Occipital lobe (tissue), 2 donors: ENCODE data around the gene HDLBP. TPM values are rescaled to one million over a fixed set of nuclear protein-coding genes. Genes with fewer than 3 reads are reported as not detected.
"Not testable (repeated sequence)": the region's sequence is repeated elsewhere in the genome, so short reads cannot be mapped to it uniquely, and the experiment has no call there.

Source experiments
- DNase-seq: peaks from one replicate; lab custom pipeline; 2025; lab: John Stamatoyannopoulos, UW
- total RNA-seq: library from RNA; depleted of rRNA; stranded (reverse); fragments of >200 nt; gene quantifications from one replicate; pipeline ENCODE4 v1.2.3, GENCODE V29; 2014

Gene HDLBP
- total RNA-seq, 1 donor from 2014 or later = 138 TPM

DNA sequence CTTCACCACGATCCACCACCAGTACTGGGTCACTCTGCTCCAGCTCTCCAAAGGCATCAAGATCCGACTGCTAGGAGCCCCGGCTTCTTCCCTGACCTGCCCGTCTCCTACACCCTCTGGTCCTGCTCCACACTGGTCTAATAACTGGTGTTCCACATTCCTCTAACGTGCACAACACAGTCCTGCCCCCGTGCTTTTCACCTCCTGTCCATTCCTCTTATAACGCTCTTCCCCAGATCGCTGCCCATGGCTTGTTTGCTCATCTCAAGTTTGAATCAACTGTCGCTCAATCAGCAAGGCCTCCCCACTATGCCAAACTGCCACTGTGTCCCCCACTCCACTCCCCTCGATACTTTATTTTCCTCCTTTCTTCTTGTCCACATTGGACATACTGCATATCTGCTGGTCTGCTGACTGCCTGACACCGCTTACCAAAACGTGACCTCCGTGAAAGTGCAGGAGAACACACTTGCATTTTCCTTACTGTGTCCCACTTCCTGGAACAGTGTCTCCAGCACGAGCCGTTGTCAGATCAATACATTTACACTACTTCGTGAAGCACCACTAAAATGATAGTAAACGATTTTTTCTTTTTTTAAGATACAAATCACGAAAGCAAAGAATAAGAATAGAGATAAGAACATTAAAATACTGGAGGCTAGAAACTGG is 6.5 kb downstream of the HDLBP start:
- DNase-seq = no peak

GRCh38 chr2:241308267-241308666 is 7.2 kb downstream of the HDLBP start:
- DNase-seq = no peak

DNA sequence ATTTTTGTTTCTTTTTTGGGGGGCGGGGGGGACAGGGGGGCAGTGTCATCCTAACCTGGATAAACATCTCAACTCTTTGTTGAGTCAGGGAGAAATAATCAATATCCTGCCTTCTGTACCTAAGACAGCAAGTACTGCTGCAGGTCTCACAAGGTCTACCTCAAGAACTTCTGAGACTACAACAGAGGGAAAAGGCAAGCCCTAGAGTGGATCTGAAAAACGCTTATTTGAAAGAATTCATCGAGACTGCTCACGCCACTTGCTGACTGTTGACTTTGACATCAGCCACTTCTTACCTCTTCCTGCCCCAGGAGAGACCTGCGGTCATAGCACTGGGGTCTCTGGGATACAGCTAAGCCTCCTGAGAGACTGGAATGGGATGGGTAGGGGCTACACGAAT is 8.4 kb downstream of the HDLBP start:
- no peak for DNase-seq

DNA sequence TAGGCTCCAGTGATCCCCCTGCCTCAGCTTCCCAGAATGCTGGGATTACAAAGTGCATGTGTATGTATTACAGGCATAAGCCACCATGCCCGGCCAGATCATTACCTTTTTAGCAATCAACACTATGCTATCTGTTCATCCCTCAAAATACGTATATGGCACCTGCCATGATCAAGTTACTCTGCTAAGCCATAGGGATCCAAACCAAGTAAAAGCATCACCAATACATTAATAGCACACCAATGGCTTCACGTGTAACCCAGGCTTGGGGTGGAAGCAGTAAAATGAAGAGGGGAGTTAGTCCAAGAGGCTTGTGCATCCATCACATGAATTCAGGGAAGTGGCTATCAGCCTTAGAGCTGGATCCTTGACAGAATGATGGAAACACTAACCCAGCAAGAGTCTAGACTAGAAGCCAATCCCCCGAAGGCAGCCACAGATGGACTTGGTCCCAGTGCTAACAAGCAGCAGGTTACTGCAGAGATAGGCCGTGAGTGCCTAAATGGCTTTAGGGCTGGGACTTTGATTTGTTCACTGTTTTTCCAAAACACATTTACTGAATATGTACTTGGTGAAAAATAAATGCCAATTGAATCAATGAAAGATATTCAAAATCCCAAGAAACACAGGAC is 11.3 kb downstream of the HDLBP start:
- no peak for DNase-seq

DNA sequence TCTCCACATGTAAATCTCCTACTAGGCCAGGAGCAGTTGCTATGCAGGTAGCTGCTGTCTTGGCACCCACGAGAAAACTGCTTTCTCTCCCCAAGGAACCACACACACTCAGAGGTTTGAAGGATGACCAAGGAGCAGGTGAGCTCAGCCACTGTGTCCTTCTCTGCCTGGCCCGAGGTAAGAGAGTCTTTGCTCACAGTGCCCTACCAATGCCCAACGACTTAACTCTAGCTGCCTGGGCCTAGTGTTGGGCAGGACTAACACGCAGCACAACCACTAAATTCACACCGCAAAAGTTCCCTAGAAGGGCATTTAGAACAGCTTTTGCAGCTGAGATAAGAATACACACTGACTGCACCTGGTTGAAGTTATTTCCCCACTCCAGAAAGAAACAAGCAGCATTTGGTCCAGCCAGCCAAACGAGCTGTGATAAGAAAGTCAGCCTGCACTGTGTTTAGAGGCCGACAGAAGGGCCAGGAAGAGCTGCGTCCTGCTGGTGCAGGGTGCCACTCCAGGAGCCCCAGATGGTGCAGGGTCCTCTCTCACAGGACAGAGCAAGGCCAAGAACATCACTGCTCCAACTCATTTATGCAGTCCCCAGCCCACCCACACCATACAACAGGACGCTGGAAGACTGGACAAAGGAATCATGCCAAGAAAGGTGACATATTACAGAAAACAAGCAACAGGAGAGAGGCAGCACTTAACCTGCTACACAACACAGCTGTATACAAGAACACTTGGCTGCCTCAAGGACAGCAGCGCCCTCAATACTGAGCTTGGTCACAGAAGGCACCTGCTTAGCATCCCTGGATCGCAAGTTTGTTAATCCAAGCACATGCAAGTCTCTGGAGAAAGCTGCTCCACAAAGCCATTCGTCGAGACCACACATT is 12.5 kb downstream of the HDLBP start:
- no peak for DNase-seq

DNA sequence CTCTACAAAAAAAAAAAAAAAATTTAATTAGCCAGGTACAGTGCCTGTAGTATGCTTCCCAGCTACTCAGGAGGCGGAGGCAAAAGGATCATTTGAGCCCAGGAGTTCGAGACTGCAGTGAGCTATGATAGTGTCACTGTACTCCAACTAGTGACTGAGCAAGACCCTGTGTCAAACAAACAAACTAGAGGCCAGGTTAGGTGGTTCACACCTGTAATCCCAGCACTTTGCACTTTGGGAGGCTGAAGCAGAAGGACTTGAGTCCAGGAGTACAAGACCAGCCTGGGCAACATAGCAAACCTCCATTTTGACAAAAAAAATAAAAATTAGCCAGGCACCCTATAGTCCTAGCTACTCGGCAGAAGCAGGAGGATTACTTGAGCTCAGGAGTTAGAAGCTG is 13.4 kb downstream of the HDLBP start:
- no peak for DNase-seq

DNA sequence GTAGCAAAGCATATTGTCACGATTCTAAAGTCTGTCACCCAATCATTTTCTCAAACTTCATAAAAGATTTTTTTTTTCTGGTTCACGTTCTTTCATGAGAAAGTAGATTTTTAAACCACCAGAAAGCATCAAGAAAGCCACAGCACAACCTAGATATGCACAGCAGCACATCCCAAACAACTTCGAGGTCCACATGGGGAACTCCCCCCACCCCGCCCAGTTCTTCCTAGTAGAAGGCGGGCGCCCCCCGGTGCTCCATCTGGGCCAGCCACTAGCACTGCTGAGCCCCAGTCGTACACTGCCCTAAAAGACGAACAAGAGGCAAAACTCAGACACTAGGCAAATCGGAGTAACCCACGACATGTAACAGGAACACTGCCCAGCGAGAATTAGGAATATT is 15.5 kb downstream of the HDLBP start:
- DNase-seq = no peak

DNA sequence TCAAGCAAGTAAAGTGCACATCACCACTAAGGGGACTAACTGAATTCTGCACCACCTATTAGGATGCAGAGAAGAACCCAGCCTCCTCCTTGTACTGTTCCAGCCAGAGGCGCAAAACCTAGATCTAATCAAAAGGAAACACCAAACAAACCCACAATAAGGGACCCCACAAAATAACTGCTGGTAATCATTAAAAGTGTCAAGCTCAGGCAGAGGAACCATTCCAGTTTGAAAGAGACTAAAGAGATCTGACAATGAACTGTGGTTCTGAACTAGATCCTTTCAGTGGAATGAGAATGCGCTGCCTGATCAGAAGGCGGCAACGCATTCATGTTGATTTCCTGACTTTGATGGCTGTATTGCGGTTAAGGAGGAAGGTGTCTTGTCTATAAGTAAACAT is 16.8 kb downstream of the HDLBP start:
- DNase-seq = no peak

DNA sequence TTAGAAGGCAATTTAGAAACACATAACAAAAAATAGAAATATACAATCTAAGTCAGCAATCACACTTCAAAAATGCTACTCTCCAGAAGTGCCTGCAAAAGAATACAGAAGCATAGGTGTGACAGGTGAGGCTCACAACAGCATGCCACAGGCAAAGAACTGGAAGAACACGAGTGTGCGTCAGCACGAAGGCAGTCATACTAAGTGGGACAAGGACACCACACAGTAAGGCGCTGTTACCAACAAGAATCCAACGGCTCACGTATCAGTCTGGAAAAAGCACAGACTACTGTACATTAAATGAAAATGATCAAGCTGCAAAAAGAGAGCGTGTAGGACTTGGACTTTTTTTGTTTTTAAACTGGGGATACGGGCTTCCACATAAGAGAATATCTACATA is 18.7 kb downstream of the HDLBP start:
- no peak for DNase-seq

GRCh38 chr2:241295326-241296095 is 20.0 kb downstream of the HDLBP start:
- DNase-seq = no peak

DNA sequence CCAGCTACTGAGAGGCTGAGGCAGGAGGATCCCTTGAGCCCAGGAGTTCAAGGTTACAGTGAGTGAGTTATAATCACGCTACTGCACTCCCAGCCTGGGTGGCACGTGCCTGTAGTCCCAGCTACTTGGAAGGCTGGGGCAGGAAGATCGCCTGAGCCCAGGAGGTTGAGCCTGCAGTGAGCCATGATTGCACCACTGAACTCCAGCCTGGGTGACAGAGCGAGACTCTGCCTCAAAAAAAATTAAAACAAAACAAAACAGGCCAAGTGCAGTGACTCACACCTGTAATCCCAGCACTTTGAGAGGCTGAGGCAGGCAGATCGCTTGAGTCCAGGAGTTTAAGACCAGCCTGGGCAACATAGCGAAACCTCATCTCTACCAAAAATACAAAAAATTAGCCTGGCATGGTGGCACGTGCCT is 22.1 kb downstream of the HDLBP start:
- DNase-seq = not testable (repeated sequence)

DNA sequence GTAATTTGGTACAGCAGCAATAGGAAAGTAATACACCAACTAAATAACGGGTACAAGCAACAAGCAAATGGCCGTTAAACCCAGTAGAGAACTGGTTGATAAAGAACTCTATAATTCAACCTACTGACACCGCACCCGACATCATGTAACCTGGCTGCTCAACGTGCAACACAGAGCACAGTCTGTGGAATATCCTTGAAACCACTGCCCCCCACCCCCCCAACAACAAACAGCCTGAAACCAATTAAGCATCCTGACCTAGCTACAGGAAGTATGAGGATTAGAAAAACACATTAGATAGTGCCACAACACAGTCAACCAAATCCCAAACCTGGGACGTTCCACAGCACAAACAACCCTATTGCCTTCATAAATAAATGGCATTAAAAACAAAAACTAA is 23.5 kb downstream of the HDLBP start:
- DNase-seq = no peak

GRCh38 chr2:241291153-241291552 is 24.3 kb downstream of the HDLBP start:
- no peak for DNase-seq

GRCh38 chr2:241289597-241289996 is 25.9 kb downstream of the HDLBP start:
- no peak for DNase-seq

DNA sequence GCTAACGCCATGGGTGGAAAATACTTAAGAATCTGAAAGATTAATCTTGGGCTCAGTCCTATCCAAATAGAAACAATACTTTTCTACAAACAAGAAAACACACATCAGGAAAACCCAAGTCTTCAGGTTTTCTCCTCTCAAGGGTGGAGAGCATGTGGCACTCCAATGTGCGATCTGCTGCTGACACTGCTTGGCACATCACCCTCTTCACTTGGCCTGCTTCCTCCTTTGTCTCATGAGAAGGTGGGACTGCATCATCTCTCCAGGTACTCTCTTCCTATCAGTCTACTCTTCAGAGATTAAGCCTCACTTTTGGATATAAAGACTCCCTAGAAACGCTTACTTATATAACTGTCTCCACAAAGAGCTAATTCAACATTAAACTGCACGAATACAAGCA is 26.4 kb downstream of the HDLBP start:
- no peak for DNase-seq

- DNase-seq = no peak
Measured at GRCh38 chr2:241288324-241288888, 27.1 kb downstream of the HDLBP start.

DNA sequence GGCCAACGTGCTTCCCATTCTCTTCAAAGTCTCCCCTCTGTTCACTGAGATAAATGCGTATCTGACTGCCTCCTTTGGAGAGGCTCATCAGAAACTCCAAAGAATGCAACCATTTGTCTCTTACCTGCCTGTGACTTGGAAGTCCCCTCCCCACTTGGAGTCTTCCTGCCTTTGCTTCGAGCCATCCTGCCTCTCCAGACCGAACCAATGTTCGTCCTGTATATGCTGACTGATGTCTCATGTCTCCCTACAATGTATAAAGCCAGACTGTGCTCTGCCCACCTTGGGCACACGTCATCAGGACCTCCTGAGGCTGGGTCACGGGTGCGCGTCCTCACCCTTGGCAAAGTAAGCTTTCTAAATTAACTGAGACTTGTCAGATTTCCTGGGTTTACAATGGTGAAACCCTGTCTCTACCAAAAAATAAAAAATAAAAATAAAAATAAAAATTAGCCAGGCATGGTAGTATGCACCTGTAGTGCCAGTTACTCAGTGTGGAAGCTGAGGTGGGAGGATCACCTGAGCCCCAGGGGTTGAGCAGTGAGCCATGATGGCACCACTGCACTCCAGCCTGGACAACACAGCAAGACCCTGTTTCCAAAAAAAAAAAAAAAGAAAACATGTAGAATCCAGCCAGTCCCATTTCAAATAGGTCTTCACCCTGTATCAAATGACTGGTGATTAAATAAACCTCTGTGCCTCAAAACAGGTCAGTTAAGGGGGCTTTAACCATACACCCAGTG is 29.0 kb downstream of the HDLBP start:
- DNase-seq = no peak

- no peak for DNase-seq
Measured at GRCh38 chr2:241285596-241285995, 29.9 kb downstream of the HDLBP start.

DNA sequence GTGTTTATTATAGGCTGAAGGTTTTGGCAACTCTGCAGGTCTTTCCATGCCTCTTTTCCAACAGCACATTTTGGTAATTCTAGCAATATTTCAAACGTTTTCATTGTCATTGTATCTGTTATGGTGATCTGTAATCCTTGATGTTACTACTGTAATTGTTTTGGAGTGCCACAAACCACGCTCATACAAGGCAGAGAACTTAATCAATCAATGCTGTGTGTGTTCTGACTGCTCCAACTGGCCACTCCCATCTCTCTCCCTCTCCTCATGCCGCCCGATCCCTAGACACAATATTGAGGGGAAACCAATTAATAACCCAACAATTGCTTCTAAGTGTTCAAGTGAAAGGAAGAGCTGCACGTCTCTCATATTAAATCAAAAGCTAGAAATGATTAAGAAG is 32.9 kb downstream of the HDLBP start:
- DNase-seq = no peak

- no peak for DNase-seq
Measured at GRCh38 chr2:241280291-241280690, 35.2 kb downstream of the HDLBP start.

- DNase-seq = no peak
Measured at GRCh38 chr2:241279828-241280227, 35.6 kb downstream of the HDLBP start.
